ENCODE results near the gene SGSM2. TPM values are rescaled to one million over a fixed set of nuclear protein-coding genes. Genes with fewer than 3 reads are reported as not detected.
A peak's percentile ranks its signal among the peaks of the same experiment; 100 is the strongest.

The SGSM2 gene
- polyA plus RNA-seq, 3 donors = 3.0 to 130 (median 3.5) TPM

GRCh38 chr17:2368359-2368758, 31.1 kb downstream of the SGSM2 start:
- no peaks in the 10 kb centered on the region for H3K9me3 ChIP-seq (replicated peaks in 1 of 2; ENCODE audit: control insufficient read depth in 1 of 2, insufficient read depth in 1 of 2, low read length in 2 of 2)
- no peaks in the 10 kb centered on the region for H3K4me1 ChIP-seq (ENCODE audit: control insufficient read depth in 1 of 2, insufficient read depth in 2 of 2, low read length in 2 of 2)
- peaks cover 0 to 2% (median 1%) of the 10 kb centered on the region in 3 donors for H3K27me3 Mint-ChIP-seq (ENCODE audit: low read depth in 3 of 3)
- TF ChIP-seq, protein P1, sequence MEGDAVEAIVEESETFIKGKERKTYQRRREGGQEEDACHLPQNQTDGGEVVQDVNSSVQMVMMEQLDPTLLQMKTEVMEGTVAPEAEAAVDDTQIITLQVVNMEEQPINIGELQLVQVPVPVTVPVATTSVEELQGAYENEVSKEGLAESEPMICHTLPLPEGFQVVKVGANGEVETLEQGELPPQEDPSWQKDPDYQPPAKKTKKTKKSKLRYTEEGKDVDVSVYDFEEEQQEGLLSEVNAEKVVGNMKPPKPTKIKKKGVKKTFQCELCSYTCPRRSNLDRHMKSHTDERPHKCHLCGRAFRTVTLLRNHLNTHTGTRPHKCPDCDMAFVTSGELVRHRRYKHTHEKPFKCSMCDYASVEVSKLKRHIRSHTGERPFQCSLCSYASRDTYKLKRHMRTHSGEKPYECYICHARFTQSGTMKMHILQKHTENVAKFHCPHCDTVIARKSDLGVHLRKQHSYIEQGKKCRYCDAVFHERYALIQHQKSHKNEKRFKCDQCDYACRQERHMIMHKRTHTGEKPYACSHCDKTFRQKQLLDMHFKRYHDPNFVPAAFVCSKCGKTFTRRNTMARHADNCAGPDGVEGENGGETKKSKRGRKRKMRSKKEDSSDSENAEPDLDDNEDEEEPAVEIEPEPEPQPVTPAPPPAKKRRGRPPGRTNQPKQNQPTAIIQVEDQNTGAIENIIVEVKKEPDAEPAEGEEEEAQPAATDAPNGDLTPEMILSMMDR (IDR thresholded peaks at IDR 0.05) = no peak
- no peak overlapping the region for H3K9ac ChIP-seq (ENCODE audit: insufficient read depth, low read length, poor library complexity, severe bottlenecking)
- H3K27ac ChIP-seq (ENCODE audit: low read depth in 1 of 2, low read length in 2 of 2) = no peak overlapping the region
- H3K4me3 ChIP-seq (replicated peaks in 1 of 3; ENCODE audit: low read depth in 2 of 3, low read length in 3 of 3) = no peak overlapping the region
- H3K4me1 Mint-ChIP-seq = peaks cover 12% of the 10 kb centered on the region
- H3K36me3 Mint-ChIP-seq = peaks cover 35 to 49% of the 10 kb centered on the region in 2 donors
- no peaks in the 10 kb centered on the region for H3K79me2 ChIP-seq (ENCODE audit: insufficient read depth, low read length)
- no peaks in the 10 kb centered on the region for H4K20me1 ChIP-seq (ENCODE audit: insufficient read depth, low read length)
- no peak for DNase-seq
- intact Hi-C loops (cut with micrococcal nuclease) = no loop called here
- H3K4me2 ChIP-seq (replicated peaks; ENCODE audit: extremely low read depth, low read length, poor library complexity, severe bottlenecking) = no peak overlapping the region
- 100% methylated on average over 3 of the region's 8 CpGs for WGBS (ENCODE audit: insufficient coverage)
- no peak overlapping the region for H2AFZ ChIP-seq (ENCODE audit: insufficient read depth, low read depth, low read length, poor library complexity, severe bottlenecking)
- no peaks in the 10 kb centered on the region for H3K27me3 ChIP-seq (ENCODE audit: control insufficient read depth in 2 of 2, insufficient read depth in 2 of 2, low read length in 2 of 2)
- H3K9me3 Mint-ChIP-seq = no peaks in the 10 kb centered on the region
- peak overlapping the region in 1 of 7 donors; percentile 58 for H3K27ac Mint-ChIP-seq
- H3K4me3 Mint-ChIP-seq = no peak overlapping the region
- H3K36me3 ChIP-seq (replicated peaks in 1 of 2; ENCODE audit: control insufficient read depth in 1 of 2, insufficient read depth in 2 of 2, low read length in 2 of 2) = peaks cover 25 to 32% of the 10 kb centered on the region in 2 donors

GRCh38 chr17:2369039-2369438, 31.7 kb downstream of the SGSM2 start:
- no peaks in the 10 kb centered on the region for H3K9me3 Mint-ChIP-seq
- no peak overlapping the region for H3K4me3 Mint-ChIP-seq
- H4K20me1 ChIP-seq (ENCODE audit: insufficient read depth, low read length) = no peaks in the 10 kb centered on the region
- peak overlapping the region in 2 of 7 donors; percentile 38 to 68 for H3K27ac Mint-ChIP-seq
- no peaks in the 10 kb centered on the region for H3K4me1 ChIP-seq (ENCODE audit: control insufficient read depth in 1 of 2, insufficient read depth in 2 of 2, low read length in 2 of 2)
- H3K4me1 Mint-ChIP-seq = peaks cover 12% of the 10 kb centered on the region
- intact Hi-C loops (cut with micrococcal nuclease) = no loop called here
- no peak overlapping the region for H2AFZ ChIP-seq (ENCODE audit: insufficient read depth, low read depth, low read length, poor library complexity, severe bottlenecking)
- H3K27me3 Mint-ChIP-seq (ENCODE audit: low read depth in 3 of 3) = peaks cover 0 to 2% (median 0%) of the 10 kb centered on the region in 3 donors
- H3K27me3 ChIP-seq (ENCODE audit: control insufficient read depth in 2 of 2, insufficient read depth in 2 of 2, low read length in 2 of 2) = no peaks in the 10 kb centered on the region
- no peak overlapping the region for H3K4me3 ChIP-seq (replicated peaks in 1 of 3; ENCODE audit: low read depth in 2 of 3, low read length in 3 of 3)
- WGBS (ENCODE audit: insufficient coverage) = 75% methylated on average over 2 of the region's 5 CpGs
- H3K36me3 Mint-ChIP-seq = peaks cover 31 to 48% of the 10 kb centered on the region in 2 donors
- TF ChIP-seq, protein P1 (IDR thresholded peaks at IDR 0.05) = no peak
- H3K36me3 ChIP-seq (replicated peaks in 1 of 2; ENCODE audit: control insufficient read depth in 1 of 2, insufficient read depth in 2 of 2, low read length in 2 of 2) = peaks cover 27 to 29% of the 10 kb centered on the region in 2 donors
- no peak for DNase-seq
- no peak overlapping the region for H3K9ac ChIP-seq (ENCODE audit: insufficient read depth, low read length, poor library complexity, severe bottlenecking)
- no peaks in the 10 kb centered on the region for H3K79me2 ChIP-seq (ENCODE audit: insufficient read depth, low read length)
- H3K9me3 ChIP-seq (replicated peaks in 1 of 2; ENCODE audit: control insufficient read depth in 1 of 2, insufficient read depth in 1 of 2, low read length in 2 of 2) = no peaks in the 10 kb centered on the region
- no peak overlapping the region for H3K4me2 ChIP-seq (replicated peaks; ENCODE audit: extremely low read depth, low read length, poor library complexity, severe bottlenecking)
- no peak overlapping the region for H3K27ac ChIP-seq (ENCODE audit: low read depth in 1 of 2, low read length in 2 of 2)

Data from CD14-positive monocyte (primary cell).